Urothelium cell line (cell line): ENCODE measurements around the gene ARHGAP21.
"Not testable (repeated sequence)": the region's sequence is repeated elsewhere in the genome, so short reads cannot be mapped to it uniquely, and the experiment has no call there.

ENCODE experiments used
- DNase-seq: peaks from one replicate; pipeline ENCODE4 v3.0.0; 2011; ENCODE audit warnings: low spot score, mixed read lengths
- FAIRE-seq: peaks from 2 replicates; lab custom pipeline; 2011; peaks lifted over from hg19 to GRCh38; lab: Jason Lieb, UNC

ARHGAP21 gene

DNA sequence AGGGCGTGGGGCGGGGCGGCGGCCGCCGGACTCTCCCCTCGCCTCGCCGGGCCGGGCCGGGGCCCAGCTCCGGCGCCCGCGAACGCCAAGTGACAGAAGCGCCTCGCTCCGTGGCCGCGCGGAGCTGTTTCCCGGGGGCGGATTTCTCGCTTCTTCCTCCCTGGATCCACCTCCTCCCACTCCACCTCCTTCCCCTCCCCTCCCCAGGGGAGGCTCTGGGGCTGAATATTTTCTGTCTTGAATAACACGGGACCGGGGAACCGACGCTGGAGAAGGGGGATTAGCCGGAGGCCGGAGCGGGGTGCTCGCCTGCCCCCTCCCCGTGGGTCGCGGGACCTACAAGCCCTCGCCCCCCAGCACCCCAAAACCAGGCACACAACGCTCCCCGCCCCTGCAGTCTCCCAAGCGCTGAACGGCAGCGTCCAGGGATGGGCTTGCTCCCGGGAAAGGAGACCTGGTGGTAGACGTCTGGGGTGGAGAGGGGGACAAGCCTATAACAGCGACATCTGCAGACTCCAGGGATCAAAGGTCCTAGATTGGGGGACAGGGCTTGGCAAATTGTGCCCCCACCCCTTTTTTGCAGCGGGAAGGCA lies at the start of gene ARHGAP21:
Gene ARHGAP21, minus strand, starts transcription at position 100 of the 593 bp plus-strand sequence. CDS start 1,988 bp downstream, outside the sequence.
- peak; percentile 60 for DNase-seq
- FAIRE-seq: no peak

DNA sequence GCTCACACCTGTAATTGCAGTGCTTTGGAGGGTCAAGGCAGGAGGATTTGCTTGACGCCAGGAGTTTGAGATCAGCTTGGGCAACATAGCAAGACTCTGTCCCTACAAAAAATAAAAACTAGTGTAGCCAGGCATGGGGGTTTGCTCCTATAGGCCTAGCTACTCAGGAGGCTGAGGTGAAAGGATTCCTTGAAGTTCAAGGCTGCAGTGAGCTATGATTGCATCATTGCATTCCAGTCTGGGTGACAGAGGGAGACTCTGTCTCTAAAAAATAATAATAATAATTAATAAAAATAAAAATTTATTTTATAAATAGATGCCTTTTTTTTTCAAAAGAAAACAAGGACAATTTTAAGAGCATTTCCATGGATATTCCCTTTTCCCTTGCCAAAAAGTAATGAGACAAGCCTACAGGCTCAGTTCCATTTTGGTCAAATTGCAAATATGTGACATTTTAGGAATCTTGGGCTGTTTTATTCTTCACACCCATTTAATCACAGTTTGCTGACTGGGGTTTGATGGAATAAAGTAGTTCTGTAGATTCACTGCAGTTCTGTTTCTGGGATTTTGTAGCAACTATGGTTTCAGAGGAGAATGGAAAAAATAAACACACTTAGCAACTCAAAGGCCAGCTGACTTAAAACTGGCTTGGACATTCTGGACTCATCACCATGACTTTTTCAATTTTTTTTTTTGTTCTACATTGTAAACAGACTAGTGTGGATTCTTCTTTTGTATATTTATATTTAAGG lies 48.4 kb upstream of the ARHGAP21 start:
- DNase-seq: no peak
- FAIRE-seq: no peak

DNA sequence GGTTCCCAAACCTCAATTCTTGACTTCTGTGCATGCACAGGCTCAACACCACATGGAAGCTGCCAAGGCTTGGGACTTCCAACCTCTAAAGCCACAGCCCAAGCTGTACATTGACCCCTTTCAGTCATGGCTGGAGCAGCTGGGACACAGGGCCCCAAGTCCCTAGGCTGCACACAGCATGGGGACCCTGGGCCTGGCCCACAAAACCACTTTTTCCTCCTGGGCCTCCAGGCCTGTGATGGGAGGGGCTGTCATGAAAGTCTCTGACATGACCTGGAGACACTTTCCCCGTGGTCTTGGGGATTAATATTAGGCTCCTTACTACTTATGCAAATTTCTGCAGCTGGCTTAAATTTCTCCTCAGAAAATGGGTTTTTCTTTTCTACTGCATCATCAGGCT lies 41.3 kb upstream of the ARHGAP21 start:
- not testable (repeated sequence) for FAIRE-seq, DNase-seq

DNA sequence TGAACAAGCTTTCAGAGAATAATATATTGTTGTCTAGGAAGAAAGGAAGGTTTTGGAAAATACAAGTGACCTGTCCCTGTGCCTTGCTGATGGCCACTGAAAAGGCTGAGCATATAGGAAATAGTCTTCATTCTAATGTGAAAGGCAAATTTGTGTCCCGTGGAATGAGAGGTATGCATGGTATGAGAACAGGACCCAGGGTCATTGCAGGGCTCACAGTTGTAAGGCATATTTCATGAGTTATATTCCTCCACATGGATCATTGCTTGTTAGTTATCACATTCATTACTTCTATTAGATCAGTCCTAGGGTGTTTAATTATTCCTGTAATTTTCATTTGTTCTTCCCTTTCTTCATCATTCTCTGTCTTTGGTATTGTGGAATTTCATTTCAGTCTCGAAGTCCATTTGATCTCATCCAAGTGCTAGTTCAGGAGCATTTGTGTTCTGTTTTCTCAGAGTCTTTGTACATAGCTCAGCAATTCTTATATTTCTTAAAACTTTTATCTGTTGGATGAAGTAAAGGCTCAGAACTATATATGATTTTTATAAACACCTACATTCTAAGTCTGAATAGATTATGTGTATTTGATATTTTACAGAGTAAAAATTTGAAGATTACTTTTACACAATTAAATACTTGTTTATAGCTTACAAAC lies 39.4 kb upstream of the ARHGAP21 start:
- peak; percentile 47 for DNase-seq
- FAIRE-seq: peak; percentile 65

- no peak for DNase-seq
- FAIRE-seq: no peak
These were observed 38.7 kb upstream of the ARHGAP21 start for GRCh38 chr10:24762161-24762924.

DNA sequence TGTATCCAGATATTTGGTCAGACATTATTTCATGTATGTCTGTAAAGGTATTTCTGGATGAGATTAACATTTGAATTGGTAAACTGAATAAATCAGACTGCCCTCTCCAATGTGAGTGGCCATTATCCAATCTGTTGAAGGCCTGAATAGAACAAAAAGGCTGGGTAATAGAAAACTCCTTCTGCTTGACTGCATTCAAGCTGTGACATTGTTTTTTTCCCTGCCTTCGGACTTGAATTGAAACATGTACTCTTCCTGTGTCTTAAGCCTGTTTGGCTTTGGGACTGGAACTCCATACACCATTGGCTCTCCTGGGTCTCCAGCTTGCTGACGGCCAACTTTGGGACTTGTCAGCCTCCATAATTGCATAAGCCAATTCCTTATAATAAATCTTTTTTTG lies 36.0 kb upstream of the ARHGAP21 start:
- DNase-seq (no peak), FAIRE-seq (no peak)

- not testable (repeated sequence) for FAIRE-seq, DNase-seq
These were observed 34.6 kb upstream of the ARHGAP21 start for GRCh38 chr10:24758254-24758653.

GRCh38 chr10:24756283-24756682 lies 32.6 kb upstream of the ARHGAP21 start:
- FAIRE-seq: peak; percentile 30
- peak; percentile 6 for DNase-seq

DNA sequence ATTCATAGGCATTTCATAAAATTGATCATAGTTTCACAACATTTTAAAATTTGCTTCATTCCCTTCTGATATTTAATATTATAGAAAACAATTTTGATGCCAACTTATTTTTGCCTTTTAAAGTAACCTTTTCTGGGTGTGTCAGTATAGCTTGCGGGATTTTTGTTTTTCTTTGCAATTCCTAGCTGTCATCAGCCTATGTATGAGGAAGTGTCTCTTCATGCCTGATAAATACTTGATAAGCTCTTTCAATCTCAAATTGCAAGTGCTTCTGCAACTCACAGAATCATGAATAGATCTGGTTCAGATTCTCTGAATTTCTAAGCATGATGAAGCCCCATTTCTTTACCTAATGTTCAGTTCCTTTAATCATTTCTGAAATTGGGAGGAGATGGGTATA lies 28.0 kb upstream of the ARHGAP21 start:
- FAIRE-seq: no peak
- no peak for DNase-seq

DNA sequence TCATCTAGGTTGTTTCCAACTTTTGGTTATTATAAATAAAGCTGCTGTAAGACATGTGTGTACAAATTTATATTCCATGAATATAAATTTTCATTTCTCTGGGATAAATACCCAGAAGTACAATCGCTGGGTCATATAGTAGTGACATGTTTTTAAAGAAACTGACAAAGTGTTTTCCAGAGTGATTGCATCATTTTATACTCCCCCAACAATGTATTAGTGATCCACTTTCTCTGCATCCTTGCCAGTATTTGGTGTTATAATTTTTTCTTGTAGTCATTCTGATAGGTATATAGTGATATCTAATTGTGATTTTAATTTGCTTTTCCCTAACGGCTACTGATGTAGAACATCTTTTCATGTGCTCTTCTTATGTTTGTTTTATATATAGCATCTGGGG lies 27.0 kb upstream of the ARHGAP21 start:
- FAIRE-seq (no peak), DNase-seq (no peak)

DNA sequence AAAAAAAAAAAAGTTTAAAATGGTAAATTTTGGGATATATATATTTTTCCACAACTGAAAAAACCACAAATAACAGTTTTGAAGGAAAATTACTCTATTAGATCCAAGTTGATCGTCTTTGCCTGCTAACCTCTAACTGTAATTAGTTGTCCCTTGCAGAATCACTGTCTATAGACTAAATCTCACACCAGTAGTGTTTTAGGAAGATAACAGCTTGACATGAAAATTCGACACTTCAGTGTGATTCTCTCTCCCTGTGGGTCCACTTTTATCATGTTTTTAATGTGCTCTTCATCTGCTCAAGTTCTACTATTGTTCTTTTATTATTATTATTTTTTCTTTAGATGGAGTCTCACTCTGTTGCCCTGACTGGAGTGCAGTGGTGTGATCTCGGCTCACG lies 24.5 kb upstream of the ARHGAP21 start:
- DNase-seq: no peak
- no peak for FAIRE-seq

DNA sequence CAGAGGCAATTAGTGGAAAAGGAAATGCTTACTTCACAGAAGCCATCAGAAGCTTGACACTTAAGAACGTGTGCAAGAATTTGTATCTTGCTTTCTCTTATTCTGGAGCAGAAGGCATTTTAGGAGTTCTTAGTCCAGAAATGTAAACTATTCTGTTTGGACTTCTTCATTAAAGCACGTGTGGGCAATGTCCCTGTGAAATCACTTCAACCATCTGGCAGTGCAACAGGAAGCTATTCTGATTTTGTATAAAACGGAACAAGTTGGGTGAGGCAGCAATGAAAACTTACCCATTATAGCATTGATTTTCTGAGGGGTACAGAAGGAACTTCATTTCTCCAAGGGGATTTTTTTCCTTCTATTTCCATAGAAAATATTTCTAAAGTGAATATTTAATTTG lies 21.3 kb upstream of the ARHGAP21 start:
- no peak for DNase-seq
- no peak for FAIRE-seq

GRCh38 chr10:24740714-24741113 lies 17.0 kb upstream of the ARHGAP21 start:
- DNase-seq (no peak), FAIRE-seq (no peak)

GRCh38 chr10:24737001-24737400 lies 13.3 kb upstream of the ARHGAP21 start:
- no peak for FAIRE-seq

GRCh38 chr10:24731942-24732341 lies 8.3 kb upstream of the ARHGAP21 start:
- FAIRE-seq (no peak), DNase-seq (no peak)

More at GRCh38 chr10:24737001-24737400, 13.3 kb upstream of the ARHGAP21 start:
- no peak for DNase-seq

DNA sequence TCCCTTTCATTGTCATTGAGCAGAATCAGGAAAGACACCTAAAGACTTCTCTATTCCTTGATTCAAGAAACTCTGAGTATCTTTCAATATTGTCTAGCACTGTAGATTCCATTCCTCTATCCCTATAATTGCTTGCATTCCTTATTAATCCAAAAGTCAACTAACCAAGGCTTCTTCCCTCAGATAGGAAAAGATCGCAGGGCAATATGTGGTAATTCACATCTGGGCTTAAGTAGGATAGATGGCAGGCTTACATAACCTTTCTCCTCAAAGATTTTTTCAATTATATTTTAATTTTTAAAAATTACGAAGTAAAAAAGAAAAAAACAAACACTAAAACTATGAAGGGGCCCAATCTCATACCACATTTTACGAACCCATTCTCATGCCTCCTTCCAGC lies 7.1 kb upstream of the ARHGAP21 start:
- FAIRE-seq (no peak), DNase-seq (no peak)

DNA sequence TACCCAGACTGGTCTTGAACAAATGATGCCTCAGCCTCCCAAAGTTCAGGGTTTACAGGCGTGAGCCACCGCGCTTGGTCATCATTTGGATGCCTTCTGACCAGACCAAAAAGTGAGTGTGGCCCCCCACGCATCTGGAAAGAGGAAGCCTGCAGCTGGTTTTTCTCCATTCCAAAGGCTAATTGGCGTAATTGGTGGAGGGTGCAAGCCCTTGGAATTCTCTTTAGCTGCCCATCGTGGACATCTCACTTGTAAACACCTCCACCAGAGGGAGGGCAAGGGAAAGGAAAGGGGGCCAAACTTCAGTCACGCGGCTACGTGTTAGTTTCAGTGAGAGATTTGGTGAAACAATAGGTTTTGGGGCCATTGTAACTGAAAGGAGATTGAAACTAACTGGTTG lies 4.1 kb upstream of the ARHGAP21 start:
- no peak for FAIRE-seq
- no peak for DNase-seq

DNA sequence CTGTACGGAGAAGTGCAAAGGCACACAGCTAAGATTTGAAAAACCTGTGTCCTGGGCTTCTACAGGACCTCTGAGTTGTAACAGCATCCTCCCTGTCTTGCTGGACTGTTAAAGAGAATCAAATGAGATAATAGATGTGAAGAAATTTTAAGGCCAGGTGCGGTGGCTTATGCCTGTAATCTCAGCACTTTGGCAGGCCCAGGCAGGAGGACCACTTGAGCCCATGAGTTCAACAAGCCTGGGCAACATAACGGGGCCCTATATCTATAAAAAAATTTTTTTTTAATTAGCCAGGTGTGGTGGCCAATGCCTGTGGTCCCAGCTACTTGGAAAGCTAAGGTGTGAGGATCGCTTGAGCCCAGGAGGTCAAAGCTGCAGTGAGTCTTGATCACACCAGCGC lies 2.9 kb upstream of the ARHGAP21 start:
- DNase-seq: no peak

GRCh38 chr10:24726029-24726428 lies 2.3 kb upstream of the ARHGAP21 start:
- not testable (repeated sequence) for FAIRE-seq, DNase-seq

More for the DNA sequence above, 2.9 kb upstream of the ARHGAP21 start:
- no peak for FAIRE-seq

- DNase-seq (peak; percentile 97), FAIRE-seq (peak; percentile 89)
These were observed 918 bp upstream of the ARHGAP21 start for GRCh38 chr10:24724381-24725228.
